Measurements from ENCODE around the gene EOLA2.
"Not testable (repeated sequence)": the region's sequence is repeated elsewhere in the genome, so short reads cannot be mapped to it uniquely, and the experiment has no call there.

EOLA2 gene

GRCh38 chrX:149938427-149938880 lies at the start of gene EOLA2:
Gene EOLA2, minus strand, starts transcription at chrX:149938491. Its CDS starts 4,617 bp downstream, at chrX:149933874.
- peak; percentile 97 for DNase-seq

GRCh38 chrX:149987613-149988012 lies 49.3 kb upstream of the EOLA2 start:
- no peak for DNase-seq

- DNase-seq = no peak
Measured at GRCh38 chrX:149984411-149984810, 46.1 kb upstream of the EOLA2 start.

DNA sequence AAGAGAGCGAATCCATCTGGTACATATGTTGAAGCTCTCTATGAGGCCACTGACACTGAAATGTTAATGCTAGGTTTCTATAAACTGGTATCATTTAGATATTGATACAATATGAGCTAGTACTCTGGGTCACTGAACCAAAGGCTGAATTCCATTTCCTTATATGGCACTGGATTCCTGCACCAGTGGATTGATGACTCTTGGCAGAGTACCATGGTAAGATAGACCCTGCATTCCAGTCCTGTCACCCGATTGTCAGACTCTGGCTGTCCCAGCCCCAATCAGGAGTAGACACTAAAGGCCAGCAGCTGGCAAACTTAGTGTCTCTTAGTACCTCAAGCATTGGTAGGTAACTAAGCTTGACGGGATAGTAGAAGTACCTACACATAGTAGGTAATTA lies 44.0 kb upstream of the EOLA2 start:
- peak; percentile 42 for DNase-seq

GRCh38 chrX:149979126-149979644 lies 40.9 kb upstream of the EOLA2 start:
- no peak for DNase-seq

DNA sequence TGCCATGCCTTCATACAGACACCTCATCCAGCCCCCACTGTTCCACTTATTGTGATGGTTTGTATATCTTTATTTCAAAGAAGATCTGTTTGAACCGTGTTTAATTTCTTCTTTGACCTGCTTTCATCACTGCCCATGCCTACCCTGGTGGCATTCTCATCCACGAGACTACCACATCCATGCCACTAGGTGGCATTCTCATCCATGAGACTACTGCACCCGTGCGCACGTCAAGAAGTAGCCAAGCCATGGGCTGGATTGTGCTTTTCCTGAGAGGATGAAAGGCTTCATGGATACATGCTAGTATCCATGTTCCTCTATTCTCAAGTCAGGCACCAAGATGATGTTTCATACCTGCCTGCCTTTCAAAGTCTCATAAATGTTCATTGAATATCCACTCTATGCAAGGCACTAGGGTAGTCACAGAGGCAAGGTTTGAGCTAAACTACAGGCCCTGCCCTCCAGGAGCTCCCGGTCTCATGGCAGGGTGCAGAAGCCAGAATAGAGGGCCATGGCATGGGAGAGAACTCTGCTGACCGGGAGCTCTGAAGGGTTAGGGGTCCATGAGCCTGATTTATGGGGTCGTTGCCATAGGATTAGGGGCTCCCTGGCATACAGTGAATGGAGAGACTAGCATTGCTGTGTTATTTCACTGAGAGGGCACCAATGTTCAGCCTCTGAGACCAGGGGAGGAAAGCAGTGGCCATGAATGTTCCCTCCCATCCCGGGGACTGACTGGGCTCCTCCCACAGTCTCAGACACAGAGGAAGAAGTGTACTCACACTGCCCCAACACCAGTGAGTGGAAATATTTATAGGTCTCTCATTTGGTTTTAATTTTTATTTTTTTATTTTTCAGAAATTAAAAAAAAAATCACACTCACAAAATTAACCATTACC lies 24.8 kb upstream of the EOLA2 start:
- DNase-seq = peak; percentile 72

DNA sequence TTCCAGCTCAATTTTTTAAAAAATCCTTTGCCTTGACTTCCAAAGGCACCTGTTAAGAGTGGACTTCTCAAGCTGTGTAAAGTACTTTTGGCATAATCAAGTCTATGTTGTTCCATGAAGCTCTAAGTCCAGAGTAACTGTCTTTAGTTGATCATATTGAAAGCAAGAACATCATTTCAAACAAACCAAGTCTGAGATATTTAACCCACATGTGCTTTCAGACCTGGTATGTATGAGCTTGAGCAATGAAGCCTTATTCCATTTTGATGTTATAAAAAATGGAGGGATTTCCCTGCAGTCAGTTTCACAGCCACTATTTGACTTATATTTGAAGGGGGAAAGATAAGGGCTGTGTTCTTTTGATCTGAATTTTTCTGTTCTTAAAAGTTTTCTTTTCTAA lies 23.7 kb upstream of the EOLA2 start:
- DNase-seq = no peak

DNA sequence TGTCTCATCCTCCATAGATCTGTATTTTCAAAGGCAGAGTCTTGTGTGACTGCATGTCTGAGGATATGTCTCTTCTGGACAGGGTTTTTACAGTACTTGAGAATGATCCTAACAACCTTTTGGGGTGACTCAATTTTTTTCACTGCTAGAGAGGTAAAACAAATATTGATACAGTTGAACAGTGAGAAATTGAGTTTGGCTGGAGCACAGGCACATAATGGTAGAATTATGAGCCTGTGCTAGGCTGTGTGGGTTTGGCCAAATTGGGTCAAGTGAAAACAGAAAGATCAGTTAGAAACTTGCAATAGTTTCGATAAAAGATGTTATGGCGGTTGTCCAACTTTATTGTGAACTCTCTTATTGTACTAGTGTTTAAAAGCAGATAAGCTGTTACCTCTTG lies 23.3 kb upstream of the EOLA2 start:
- no peak for DNase-seq

- DNase-seq = peak; percentile 57
Measured at GRCh38 chrX:149950681-149951080, 12.4 kb upstream of the EOLA2 start.

GRCh38 chrX:149949743-149950436 lies 11.6 kb upstream of the EOLA2 start:
- no peak for DNase-seq

GRCh38 chrX:149948016-149948415 lies 9.7 kb upstream of the EOLA2 start:
- DNase-seq = no peak

- DNase-seq = not testable (repeated sequence)
Measured at GRCh38 chrX:149946932-149947331, 8.6 kb upstream of the EOLA2 start.

- not testable (repeated sequence) for DNase-seq
Measured at GRCh38 chrX:149945820-149946219, 7.5 kb upstream of the EOLA2 start.

GRCh38 chrX:149945087-149945670 lies 6.9 kb upstream of the EOLA2 start:
- DNase-seq = not testable (repeated sequence)

- DNase-seq = not testable (repeated sequence)
Measured at GRCh38 chrX:149940674-149941024, 2.4 kb upstream of the EOLA2 start.

DNA sequence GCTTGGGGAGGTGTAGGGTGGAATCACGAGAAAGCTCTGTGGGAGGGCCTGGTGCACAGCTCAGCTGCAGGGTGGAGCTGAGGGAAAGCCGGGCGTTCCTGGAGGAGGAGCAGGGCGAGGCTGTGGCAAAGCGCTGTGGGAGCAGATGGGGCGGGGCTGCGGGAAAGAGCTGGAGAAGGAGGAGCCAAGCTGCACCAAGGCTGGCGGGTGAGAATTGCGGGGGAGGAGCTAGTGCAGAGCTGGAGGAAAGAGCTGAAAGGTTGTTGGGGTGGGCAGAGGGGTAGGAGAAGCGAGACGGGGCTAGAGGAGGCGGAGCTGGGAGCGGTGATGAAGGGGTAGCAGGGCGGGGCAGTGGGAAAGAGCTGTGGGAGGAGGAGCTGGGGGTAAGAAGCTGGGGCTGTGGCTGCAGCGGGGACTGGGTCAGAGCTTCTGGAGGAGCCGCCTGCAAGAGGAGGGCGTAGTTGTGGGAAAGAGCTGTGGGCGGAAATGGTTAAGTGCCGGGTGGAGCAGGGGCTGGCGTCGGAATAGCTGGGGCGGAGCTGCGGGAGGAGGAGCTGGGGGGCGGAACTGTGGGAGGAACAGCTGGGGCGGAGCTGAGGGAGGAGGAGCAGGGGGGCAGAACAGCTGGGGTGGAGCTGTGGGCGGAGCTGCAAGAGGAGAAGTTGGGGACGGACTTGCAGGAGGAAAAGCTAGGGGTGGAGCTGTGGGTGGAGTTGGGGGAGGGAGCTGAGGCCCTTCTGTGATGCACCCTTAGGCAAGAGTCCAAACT lies 1.8 kb upstream of the EOLA2 start:
- DNase-seq = peak; percentile 97

DNA sequence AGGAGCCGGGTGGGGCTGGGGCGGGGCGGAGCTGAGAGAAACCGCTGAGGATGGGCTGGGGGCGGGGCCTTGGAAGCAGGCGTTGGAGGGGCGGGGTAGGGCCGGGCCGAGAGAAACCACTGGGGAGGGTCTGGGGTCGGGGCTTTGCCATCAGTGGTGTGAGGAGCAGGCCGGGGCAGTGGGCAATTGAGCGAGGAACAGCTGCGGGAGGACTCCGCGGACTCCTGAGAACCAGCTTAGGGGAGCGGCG lies 1.3 kb upstream of the EOLA2 start:
- DNase-seq = no peak

DNA sequence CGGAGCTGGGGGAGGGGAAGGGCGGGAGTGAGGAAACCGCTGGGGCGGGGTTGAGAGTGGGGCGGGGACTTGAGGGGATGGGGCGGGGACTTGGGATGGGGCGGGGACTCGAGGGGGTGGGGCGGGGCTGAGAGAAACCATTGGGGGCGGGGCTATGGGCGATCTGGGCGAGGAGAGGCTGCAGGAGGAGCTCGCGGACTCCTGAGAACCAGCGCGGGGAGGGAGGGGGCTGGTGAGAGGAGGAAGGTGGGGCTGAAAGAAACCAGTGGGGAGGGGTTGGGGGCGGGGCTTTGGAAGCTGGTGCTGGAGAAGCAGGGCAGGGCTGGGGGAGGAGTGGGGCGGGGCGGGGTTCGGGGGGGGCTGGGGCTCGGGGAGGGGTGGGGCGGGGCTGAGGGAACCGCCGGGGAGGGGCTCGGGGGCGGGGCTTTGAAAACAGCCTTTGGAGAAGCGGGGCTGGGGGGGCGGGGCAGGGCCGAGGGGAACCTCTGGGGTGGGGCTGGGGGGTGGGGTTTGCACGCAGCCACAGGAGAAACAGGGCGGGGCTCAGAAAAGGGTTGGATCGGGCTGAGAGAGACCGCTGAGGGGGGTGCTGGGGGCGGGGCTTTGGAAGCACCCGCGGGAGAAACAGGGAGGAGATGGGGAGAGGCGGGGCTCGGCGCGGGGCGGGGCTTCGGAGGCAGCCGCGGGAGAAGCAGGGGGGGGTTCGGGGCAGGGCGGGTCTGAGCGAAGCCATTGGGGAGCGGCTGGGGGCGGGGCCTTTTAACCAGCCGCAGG lies 777 bp upstream of the EOLA2 start:
- peak; percentile 91 for DNase-seq

- DNase-seq = peak; percentile 3
Measured at GRCh38 chrX:149937871-149938426, 342 bp downstream of the EOLA2 start.

GRCh38 chrX:149937328-149937727 lies 963 bp downstream of the EOLA2 start:
- not testable (repeated sequence) for DNase-seq

DNA sequence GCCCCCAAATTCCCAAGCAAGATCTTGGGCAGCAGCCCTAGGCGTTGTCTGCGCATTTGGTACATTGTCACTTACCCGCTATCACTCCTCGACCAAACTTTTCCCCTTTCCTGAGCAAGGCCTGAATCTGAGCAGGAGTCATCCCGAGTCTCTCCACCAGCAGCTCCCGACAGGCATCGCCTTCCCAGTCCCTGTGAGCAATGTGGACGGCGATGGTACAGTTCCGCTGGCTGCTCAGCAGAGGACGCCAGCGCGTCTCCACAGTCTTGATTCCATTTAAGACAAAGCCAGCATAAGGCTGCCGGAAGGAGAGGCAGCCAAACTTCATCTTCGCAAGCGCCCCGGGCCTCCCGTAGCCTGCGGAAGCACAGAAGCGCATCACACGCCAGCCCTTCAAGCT lies 4.7 kb downstream of the EOLA2 start:
- DNase-seq = not testable (repeated sequence)

DNA sequence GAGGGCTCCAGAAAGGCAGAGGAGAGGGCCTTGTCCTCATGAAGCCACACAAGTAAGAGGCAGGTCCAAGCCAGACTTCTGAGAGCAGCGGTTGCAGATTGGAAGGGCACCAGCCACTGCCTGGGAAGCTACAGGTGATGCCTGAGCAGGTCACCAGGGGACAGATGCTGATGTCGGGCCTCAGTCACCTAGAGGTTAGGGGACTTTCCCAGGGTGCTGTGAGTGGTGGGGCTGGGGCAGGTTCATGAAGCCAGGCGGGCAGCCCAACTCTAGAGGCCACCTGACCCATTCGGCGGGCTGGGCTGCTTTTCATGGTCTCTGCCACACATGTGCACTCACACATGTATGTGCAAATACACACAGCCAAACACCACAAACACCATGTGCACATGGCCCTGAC lies 5.3 kb downstream of the EOLA2 start:
- not testable (repeated sequence) for DNase-seq
